K562 (cell line): ENCODE data around the gene LMNTD2. TPM values are rescaled to one million over a fixed set of nuclear protein-coding genes. Genes with fewer than 3 reads are reported as not detected.

ENCODE experiments used
- ARID2 ChIP-seq: fragments of 450-650 bp; IDR thresholded peaks from 2 replicates; pipeline ENCODE4 v1.6.1; 2017; ENCODE audit warnings: antibody characterized with exemption, mild to moderate bottlenecking
- CREB3 ChIP-seq: fragments of 450-650 bp; conservative IDR thresholded peaks from 2 replicates; pipeline ENCODE4 v1.6.1; 2016; ENCODE audit warnings: missing genetic modification characterization, low read depth, mild to moderate bottlenecking, missing compliant biosample characterization, moderate library complexity
- CREBBP ChIP-seq: IDR thresholded peaks from one replicate; pipeline ENCODE4 v1.6.1; 2012; ENCODE audit warnings: low read depth, mild to moderate bottlenecking, control low read depth, inconsistent platforms, low read length
- ELF1 ChIP-seq: fragments of 200-800 bp; sonication (Bioruptor generic); IDR thresholded peaks from 2 replicates; pipeline ENCODE4 v1.6.1; 2016; ENCODE audit warnings: missing genetic modification characterization, missing compliant biosample characterization
- ERF ChIP-seq: fragments of 450-650 bp; formaldehyde crosslinking; IDR thresholded peaks from 2 replicates; pipeline ENCODE4 v1.4.0; 2020; ENCODE audit warnings: mild to moderate bottlenecking, mixed read lengths
- HMG20A ChIP-seq: fragments of 450-650 bp; formaldehyde crosslinking; conservative IDR thresholded peaks from 2 replicates; pipeline ENCODE4 v1.4.0; 2020; ENCODE audit warnings: mild to moderate bottlenecking, mixed read lengths
- HOXB6 ChIP-seq: fragments of 250-450 bp; sonication (Bioruptor Pico); IDR thresholded peaks from 2 replicates; pipeline ENCODE4 v1.5.1; 2022; ENCODE audit warnings: mild to moderate bottlenecking, borderline replicate concordance
- KDM4B ChIP-seq, 2 experiments: fragments of 450-650 bp in 1 of 2; sonication (generic) in 1 of 2; IDR thresholded peaks; 2 replicates each; pipeline ENCODE4 v1.6.1; 2016 to 2017; ENCODE audit warnings: borderline replicate concordance in 2 of 2, antibody characterized with exemption in 1 of 2, low read depth in 1 of 2, mild to moderate bottlenecking in 1 of 2
- PATZ1 ChIP-seq: fragments of 250-450 bp; sonication (Bioruptor Pico); IDR thresholded peaks from 2 replicates; pipeline ENCODE4 v1.5.0; 2020; ENCODE audit warnings: mild to moderate bottlenecking, borderline replicate concordance
- POLR3G ChIP-seq: IDR thresholded peaks from 2 replicates; pipeline ENCODE4 v1.6.1; 2011; ENCODE audit not compliant: insufficient read length, insufficient replicate concordance; ENCODE audit errors: extremely low read depth
- RNF2 ChIP-seq: sonication (generic); IDR thresholded peaks from 2 replicates; pipeline ENCODE4 v1.6.1; 2016
- SIN3B ChIP-seq: fragments of 450-650 bp; IDR thresholded peaks from 2 replicates; pipeline ENCODE4 v1.6.1; 2017; ENCODE audit warnings: low read depth, mild to moderate bottlenecking, moderate library complexity
- SREBF2 ChIP-seq: sonication (generic); formaldehyde crosslinking; IDR thresholded peaks from 2 replicates; pipeline ENCODE4 v1.4.0; 2020; ENCODE audit warnings: mild to moderate bottlenecking, missing genetic modification reagents
- SRSF7 ChIP-seq: fragments of 200-400 bp; formaldehyde crosslinking; optimal IDR thresholded peaks from 2 replicates; pipeline ENCODE3; 2017; ENCODE audit warnings: mild to moderate bottlenecking, low read depth, low read length
- TCF7L2 ChIP-seq: fragments of 150-350 bp; IDR thresholded peaks from 2 replicates; pipeline ENCODE4 v1.6.1; 2016; ENCODE audit warnings: low read depth, mild to moderate bottlenecking, low read length, moderate library complexity
- THRAP3 ChIP-seq: fragments of 450-650 bp; IDR thresholded peaks from 2 replicates; pipeline ENCODE4 v1.6.1; 2016; ENCODE audit warnings: mild to moderate bottlenecking, inconsistent platforms, borderline replicate concordance
- TSC22D4 ChIP-seq: fragments of 450-650 bp; IDR thresholded peaks from 2 replicates; pipeline ENCODE4 v1.6.1; 2016; ENCODE audit warnings: missing genetic modification characterization, missing biosample characterization, control low read depth
- ZBTB17 ChIP-seq: fragments of 450-650 bp; formaldehyde crosslinking; IDR thresholded peaks from 2 replicates; pipeline ENCODE4 v1.4.0; 2020; ENCODE audit warnings: mild to moderate bottlenecking
- ZFX ChIP-seq: sonication (generic); formaldehyde crosslinking; IDR thresholded peaks from 2 replicates; pipeline ENCODE4 v1.8.0; 2022; ENCODE audit warnings: mild to moderate bottlenecking, missing genetic modification reagents, moderate library complexity
- ZNF445 ChIP-seq: fragments of 250-450 bp; sonication (Bioruptor Pico); IDR thresholded peaks from 2 replicates; pipeline ENCODE4 v1.4.0; 2020; ENCODE audit warnings: low read depth, mild to moderate bottlenecking, moderate library complexity
- ZNF507 ChIP-seq: conservative IDR thresholded peaks from 2 replicates; pipeline ENCODE4 v1.6.1; 2017; ENCODE audit warnings: missing genetic modification characterization, missing compliant biosample characterization
- ZNF583 ChIP-seq: fragments of 250-450 bp; sonication (Bioruptor Pico); IDR thresholded peaks from 2 replicates; pipeline ENCODE4 v1.4.0; 2020
- ZNF785 ChIP-seq: fragments of 250-450 bp; sonication (Bioruptor Pico); IDR thresholded peaks from 2 replicates; pipeline ENCODE4 v1.4.0; 2020; ENCODE audit warnings: mild to moderate bottlenecking
- polyA plus RNA-seq, 8 experiments: library from polyadenylated mRNA; depleted of rRNA in 4 of 8; stranded (reverse) in 5 of 8; unstranded in 3 of 8; fragments of >200 nt; fragmentation: Nextera tagmentation in 2 of 8; fragmentation: Illumina TruSeq in 1 of 8; extraction: Ambion mirVana in 2 of 8; extraction: Trizol in 1 of 8; gene quantifications; 2 replicates each; pipeline versions ENCODE4 v1.2.1 to v1.2.3, GENCODE V29; 2011 to 2014; ENCODE audit warnings: inconsistent platforms in 1 of 8, missing spikeins in 1 of 8
- total RNA-seq, 7 experiments: library from RNA; depleted of rRNA in 6 of 7; stranded (reverse); fragments of >200 nt in 6 of 7; fragmentation: Illumina TruSeq in 2 of 7; extraction: Trizol in 2 of 7; gene quantifications; 2 replicates each; pipeline versions ENCODE4 v1.2.1 to v1.2.3, GENCODE V29; 2011 to 2021; ENCODE audit warnings: low replicate concordance in 1 of 7
- TF ChIP-seq, protein P1 (sequence below), 2 experiments: fragments of 150-350 bp in 1 of 2; IDR thresholded peaks; 2 replicates each; pipeline ENCODE4 v1.6.1; 2012 to 2016; ENCODE audit warnings: low read depth in 2 of 2, low read length in 2 of 2, mild to moderate bottlenecking in 1 of 2, moderate library complexity in 1 of 2

Gene LMNTD2
- total and polyA plus RNA-seq, 9 of the 15 experiments (the other 6 are each of a cell fraction or from before 2014, with no cell fraction given), result 0.48 to 4.2 (median 1.5) TPM; not detected in 3

- TF ChIP-seq HMG20A (CRISPR knock-in tag) (no peak), ERF (no peak), POLR3G (no peak), THRAP3 (no peak), KDM4B (IDR thresholded peaks at IDR 0.05; ENCODE audit: borderline replicate concordance in 2 of 2, low read depth in 1 of 2) (no peak; a peak in 1 of 4 replicates), SIN3B (no peak), SREBF2 (CRISPR knock-in tag) (no peak), PATZ1 (CRISPR knock-in tag) (no peak), ZNF785 (no peak), CREBBP (no peak), RNF2 (0 out of 2 replicates have a peak, but pooled peaks have one; percentile 27), TCF7L2 (no peak), CREB3 (tag) (no peak), ZNF445 (CRISPR knock-in tag) (no peak), TSC22D4 (tag) (no peak), ZNF507 (tag) (no peak), ZBTB17 (CRISPR knock-in tag) (no peak; the same call in 1 of the 2 replicates), HOXB6 (CRISPR knock-in tag) (no peak), ZFX (peak; percentile 96), ZNF583 (CRISPR knock-in tag) (peak; percentile 41; the same call in 1 of the 2 replicates), ARID2 (no peak), SRSF7 (no peak), ELF1 (tag) (no peak)
- TF ChIP-seq, protein P1, sequence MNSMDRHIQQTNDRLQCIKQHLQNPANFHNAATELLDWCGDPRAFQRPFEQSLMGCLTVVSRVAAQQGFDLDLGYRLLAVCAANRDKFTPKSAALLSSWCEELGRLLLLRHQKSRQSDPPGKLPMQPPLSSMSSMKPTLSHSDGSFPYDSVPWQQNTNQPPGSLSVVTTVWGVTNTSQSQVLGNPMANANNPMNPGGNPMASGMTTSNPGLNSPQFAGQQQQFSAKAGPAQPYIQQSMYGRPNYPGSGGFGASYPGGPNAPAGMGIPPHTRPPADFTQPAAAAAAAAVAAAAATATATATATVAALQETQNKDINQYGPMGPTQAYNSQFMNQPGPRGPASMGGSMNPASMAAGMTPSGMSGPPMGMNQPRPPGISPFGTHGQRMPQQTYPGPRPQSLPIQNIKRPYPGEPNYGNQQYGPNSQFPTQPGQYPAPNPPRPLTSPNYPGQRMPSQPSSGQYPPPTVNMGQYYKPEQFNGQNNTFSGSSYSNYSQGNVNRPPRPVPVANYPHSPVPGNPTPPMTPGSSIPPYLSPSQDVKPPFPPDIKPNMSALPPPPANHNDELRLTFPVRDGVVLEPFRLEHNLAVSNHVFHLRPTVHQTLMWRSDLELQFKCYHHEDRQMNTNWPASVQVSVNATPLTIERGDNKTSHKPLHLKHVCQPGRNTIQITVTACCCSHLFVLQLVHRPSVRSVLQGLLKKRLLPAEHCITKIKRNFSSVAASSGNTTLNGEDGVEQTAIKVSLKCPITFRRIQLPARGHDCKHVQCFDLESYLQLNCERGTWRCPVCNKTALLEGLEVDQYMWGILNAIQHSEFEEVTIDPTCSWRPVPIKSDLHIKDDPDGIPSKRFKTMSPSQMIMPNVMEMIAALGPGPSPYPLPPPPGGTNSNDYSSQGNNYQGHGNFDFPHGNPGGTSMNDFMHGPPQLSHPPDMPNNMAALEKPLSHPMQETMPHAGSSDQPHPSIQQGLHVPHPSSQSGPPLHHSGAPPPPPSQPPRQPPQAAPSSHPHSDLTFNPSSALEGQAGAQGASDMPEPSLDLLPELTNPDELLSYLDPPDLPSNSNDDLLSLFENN (IDR thresholded peaks at IDR 0.05; ENCODE audit: low read depth in 2 of 2, low read length in 2 of 2), result no peak
Measured at GRCh38 chr11:506995-507726, 53.4 kb downstream of the LMNTD2 start, which contains the start of gene RNH1 (continued).
